ENCODE measurements around the gene PCSK5. TPM values are rescaled to one million over a fixed set of nuclear protein-coding genes. Genes with fewer than 3 reads are reported as not detected.
A peak's percentile ranks its signal among the peaks of the same experiment; 100 is the strongest.

Gene PCSK5
- total and polyA plus RNA-seq, 2 experiments from 2014 or later = 59.1 to 71.7 TPM

DNA sequence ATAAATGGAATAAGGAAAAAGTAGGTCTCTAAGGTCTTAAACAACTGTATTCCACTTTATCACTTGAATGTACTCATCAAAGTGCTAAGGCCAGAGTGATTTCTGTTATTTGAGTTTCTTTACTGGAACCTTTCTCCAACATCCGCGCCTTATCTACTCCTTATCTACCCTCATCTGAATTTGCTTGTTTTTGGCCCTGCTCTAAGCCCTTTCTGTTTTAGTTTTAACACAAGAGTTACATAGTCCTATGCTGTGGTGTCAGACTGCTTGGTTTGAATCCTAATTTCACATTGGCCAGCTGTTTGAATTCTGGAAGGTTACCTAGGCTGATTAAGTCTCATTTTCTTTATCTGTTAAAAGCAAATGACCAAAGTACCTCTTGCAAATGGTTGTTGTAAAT, 128.3 kb downstream of the PCSK5 start:
- no peak for DNase-seq (ENCODE audit: low spot score)
- H3K27ac ChIP-seq = peak overlapping the region; percentile 18
- WGBS (ENCODE audit: low lambda C conversion rate, missing lambda C conversion rate) = 35% methylated on average over 2 of the region's 2 CpGs

DNA sequence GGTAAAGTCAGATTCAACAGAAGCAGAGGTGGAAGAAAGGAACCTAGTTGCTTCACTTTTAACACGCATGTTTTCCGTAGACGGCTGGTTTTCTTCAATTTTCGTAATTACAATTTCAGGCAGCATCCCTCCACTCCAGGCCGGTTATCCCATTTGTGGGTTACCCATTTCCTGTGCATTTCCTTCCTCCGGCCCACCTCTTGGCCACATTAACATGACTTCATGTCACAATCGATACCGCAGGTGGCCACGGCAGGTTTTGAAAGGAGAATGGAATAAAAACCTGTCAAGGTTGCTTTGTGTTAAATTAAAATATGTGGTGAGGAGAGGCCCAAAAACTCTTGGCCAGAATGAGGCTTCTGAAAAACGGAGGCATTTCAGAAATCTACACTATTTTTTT, 130.2 kb downstream of the PCSK5 start:
- no peaks in the 10 kb centered on the region for H3K9me2 ChIP-seq (replicated peaks; ENCODE audit: insufficient read depth)
- no peaks in the 10 kb centered on the region for H4K20me1 ChIP-seq (ENCODE audit: insufficient read depth, poor library complexity, severe bottlenecking)
- H3K27me3 ChIP-seq = no peaks in the 10 kb centered on the region
- H3K36me3 ChIP-seq (replicated peaks; ENCODE audit: insufficient read depth, low read depth) = no peaks in the 10 kb centered on the region
- no peak for DNase-seq (ENCODE audit: low spot score)
- peaks cover 66% of the 10 kb centered on the region for H3K79me2 ChIP-seq
- 90% methylated on average over 10 of the region's 10 CpGs for WGBS (ENCODE audit: low lambda C conversion rate, missing lambda C conversion rate)
- peaks cover 6% of the 10 kb centered on the region for H3K4me1 ChIP-seq (ENCODE audit: insufficient read depth)
- H3K9me3 ChIP-seq (ENCODE audit: low read depth) = no peaks in the 10 kb centered on the region
- H3K4me2 ChIP-seq = no peak overlapping the region
- H2AFZ ChIP-seq = no peak overlapping the region
- H3K4me3 ChIP-seq = no peak overlapping the region
- no peak overlapping the region for H3K27ac ChIP-seq
- TF ChIP-seq CTCF (IDR thresholded peaks at IDR 0.05; ENCODE audit: poor library complexity) (no peak), EZH2 (IDR thresholded peaks at IDR 0.05; ENCODE audit: borderline replicate concordance) (no peak), EZH2phosphoT487 (IDR thresholded peaks at IDR 0.05; ENCODE audit: low read depth, severe bottlenecking, unreplicated experiment) (no peak)

More for the DNA sequence above, 128.3 kb downstream of the PCSK5 start:
- Histone ChIP-seq H2AFZ (no peak overlapping the region), H3K9me3 (ENCODE audit: low read depth) (no peaks in the 10 kb centered on the region), H4K20me1 (ENCODE audit: insufficient read depth, poor library complexity, severe bottlenecking) (no peaks in the 10 kb centered on the region), H3K79me2 (peaks cover 82% of the 10 kb centered on the region), H3K4me3 (no peak overlapping the region), H3K27me3 (no peaks in the 10 kb centered on the region), H3K9me2 (replicated peaks; ENCODE audit: insufficient read depth) (no peaks in the 10 kb centered on the region), H3K36me3 (replicated peaks; ENCODE audit: insufficient read depth, low read depth) (no peaks in the 10 kb centered on the region), H3K4me1 (ENCODE audit: insufficient read depth) (peaks cover 6% of the 10 kb centered on the region), H3K4me2 (peak overlapping the region; percentile 44)
- no peak for TF ChIP-seq CTCF (IDR thresholded peaks at IDR 0.05; ENCODE audit: poor library complexity)
- no peak for TF ChIP-seq EZH2 (IDR thresholded peaks at IDR 0.05; ENCODE audit: borderline replicate concordance)
- no peak for TF ChIP-seq EZH2phosphoT487 (IDR thresholded peaks at IDR 0.05; ENCODE audit: low read depth, severe bottlenecking, unreplicated experiment)

- 80% methylated on average over 5 of the region's 5 CpGs for WGBS (ENCODE audit: low lambda C conversion rate, missing lambda C conversion rate)
- TF ChIP-seq EZH2phosphoT487 (IDR thresholded peaks at IDR 0.05; ENCODE audit: low read depth, severe bottlenecking, unreplicated experiment) (no peak), EZH2 (IDR thresholded peaks at IDR 0.05; ENCODE audit: borderline replicate concordance) (no peak), CTCF (IDR thresholded peaks at IDR 0.05; ENCODE audit: poor library complexity) (no peak)
- no peak for DNase-seq (ENCODE audit: low spot score)
Observed at GRCh38 chr9:76022317-76022716, 131.8 kb downstream of the PCSK5 start.

More at GRCh38 chr9:76022317-76022716, 131.8 kb downstream of the PCSK5 start:
- Histone ChIP-seq H3K79me2 (peaks cover 50% of the 10 kb centered on the region), H3K9me3 (ENCODE audit: low read depth) (no peaks in the 10 kb centered on the region), H3K27me3 (no peaks in the 10 kb centered on the region), H3K4me1 (ENCODE audit: insufficient read depth) (peaks cover 6% of the 10 kb centered on the region), H3K4me3 (no peak overlapping the region), H3K4me2 (no peak overlapping the region), H2AFZ (no peak overlapping the region), H3K27ac (no peak overlapping the region), H4K20me1 (ENCODE audit: insufficient read depth, poor library complexity, severe bottlenecking) (no peaks in the 10 kb centered on the region), H3K9me2 (replicated peaks; ENCODE audit: insufficient read depth) (no peaks in the 10 kb centered on the region), H3K36me3 (replicated peaks; ENCODE audit: insufficient read depth, low read depth) (no peaks in the 10 kb centered on the region)
